Measurements from ENCODE around the gene SDK1.

SDK1 gene

DNA sequence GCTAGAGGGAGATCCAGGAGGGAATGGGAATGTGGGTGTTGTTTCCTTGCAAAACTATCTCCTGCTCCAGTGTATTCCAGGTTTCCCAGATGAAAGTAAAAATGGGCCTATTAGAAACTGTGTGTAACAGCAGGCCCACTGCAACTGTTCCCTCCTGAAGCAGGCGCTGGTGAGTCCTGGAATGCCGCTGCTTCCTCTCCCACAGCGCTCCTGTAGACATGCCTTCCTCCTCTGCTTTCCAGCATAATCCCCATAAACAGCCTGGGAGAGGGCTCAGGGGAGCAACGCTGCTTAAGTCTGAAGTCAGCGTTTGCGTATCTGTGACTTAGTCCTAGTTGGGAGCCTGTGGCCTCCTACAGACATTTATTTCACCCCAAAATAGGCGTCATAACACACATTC lies 830.0 kb downstream of the SDK1 start:
- H3K4me3 ChIP-seq (ENCODE audit: low read depth, low read length): no peak overlapping the region
- TF ChIP-seq, protein P1, sequence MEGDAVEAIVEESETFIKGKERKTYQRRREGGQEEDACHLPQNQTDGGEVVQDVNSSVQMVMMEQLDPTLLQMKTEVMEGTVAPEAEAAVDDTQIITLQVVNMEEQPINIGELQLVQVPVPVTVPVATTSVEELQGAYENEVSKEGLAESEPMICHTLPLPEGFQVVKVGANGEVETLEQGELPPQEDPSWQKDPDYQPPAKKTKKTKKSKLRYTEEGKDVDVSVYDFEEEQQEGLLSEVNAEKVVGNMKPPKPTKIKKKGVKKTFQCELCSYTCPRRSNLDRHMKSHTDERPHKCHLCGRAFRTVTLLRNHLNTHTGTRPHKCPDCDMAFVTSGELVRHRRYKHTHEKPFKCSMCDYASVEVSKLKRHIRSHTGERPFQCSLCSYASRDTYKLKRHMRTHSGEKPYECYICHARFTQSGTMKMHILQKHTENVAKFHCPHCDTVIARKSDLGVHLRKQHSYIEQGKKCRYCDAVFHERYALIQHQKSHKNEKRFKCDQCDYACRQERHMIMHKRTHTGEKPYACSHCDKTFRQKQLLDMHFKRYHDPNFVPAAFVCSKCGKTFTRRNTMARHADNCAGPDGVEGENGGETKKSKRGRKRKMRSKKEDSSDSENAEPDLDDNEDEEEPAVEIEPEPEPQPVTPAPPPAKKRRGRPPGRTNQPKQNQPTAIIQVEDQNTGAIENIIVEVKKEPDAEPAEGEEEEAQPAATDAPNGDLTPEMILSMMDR (IDR thresholded peaks at IDR 0.05; ENCODE audit: low read depth, low read length): no peak
- TF ChIP-seq POLR2A (IDR thresholded peaks at IDR 0.05; ENCODE audit: extremely low read depth, insufficient read length): no peak
- TF ChIP-seq, protein P2, sequence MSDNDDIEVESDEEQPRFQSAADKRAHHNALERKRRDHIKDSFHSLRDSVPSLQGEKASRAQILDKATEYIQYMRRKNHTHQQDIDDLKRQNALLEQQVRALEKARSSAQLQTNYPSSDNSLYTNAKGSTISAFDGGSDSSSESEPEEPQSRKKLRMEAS (IDR thresholded peaks at IDR 0.05; ENCODE audit: low read depth, low read length): no peak
- no peak for TF ChIP-seq MYC (IDR thresholded peaks at IDR 0.05; ENCODE audit: low read depth, low read length)
- no peak for DNase-seq (ENCODE audit: low read depth)

DNA sequence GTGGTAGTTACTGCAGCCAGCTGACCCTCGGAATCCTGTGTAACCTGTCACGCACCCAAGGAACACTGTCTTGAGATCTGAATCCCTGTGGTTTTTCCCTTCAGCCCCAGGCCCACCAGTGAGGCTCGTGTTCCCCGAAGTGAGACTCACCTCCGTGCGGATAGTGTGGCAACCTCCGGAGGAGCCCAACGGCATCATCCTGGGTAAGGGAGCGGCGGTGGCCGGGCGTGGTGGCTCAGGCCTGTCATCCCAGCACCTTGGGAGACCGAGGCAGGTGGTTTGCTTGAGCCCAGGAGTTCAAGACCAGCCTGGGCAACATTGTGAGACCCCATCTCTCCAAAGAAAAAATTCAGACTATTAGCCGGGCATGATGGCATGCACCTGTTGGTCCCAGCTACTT lies 831.2 kb downstream of the SDK1 start:
- no peak for DNase-seq (ENCODE audit: low read depth)
- TF ChIP-seq POLR2A (IDR thresholded peaks at IDR 0.05; ENCODE audit: extremely low read depth, insufficient read length): no peak
- no peak for TF ChIP-seq MYC (IDR thresholded peaks at IDR 0.05; ENCODE audit: low read depth, low read length)
- TF ChIP-seq, protein P1 (IDR thresholded peaks at IDR 0.05; ENCODE audit: low read depth, low read length): no peak
- TF ChIP-seq, protein P2 (IDR thresholded peaks at IDR 0.05; ENCODE audit: low read depth, low read length): no peak

DNA sequence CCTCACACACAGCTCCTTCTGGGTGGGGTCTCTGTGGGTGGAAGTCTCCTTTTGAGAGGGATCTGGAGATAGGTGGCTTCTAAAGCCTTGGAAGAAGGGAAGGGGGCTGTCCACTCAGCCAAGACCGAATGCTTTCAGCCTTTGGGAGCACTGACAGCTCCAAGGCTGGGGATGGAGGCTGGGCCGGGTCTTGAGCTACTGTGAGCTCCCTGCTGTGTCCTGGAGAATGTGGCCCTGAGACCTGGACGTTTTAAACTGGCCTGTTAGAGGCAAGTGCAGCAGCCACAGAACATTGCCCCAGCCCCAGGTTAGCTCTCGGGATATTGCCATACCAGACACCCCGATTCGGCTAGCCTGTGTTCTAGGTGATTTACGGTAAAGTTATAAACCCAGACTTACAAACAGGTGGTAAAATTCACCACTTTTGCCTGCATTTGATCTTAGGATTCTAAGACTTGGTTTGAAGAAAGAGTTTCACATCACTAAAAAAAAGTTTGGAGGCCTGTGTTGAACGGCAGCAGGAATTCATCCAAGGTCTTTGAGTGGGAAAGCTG lies 832.5 kb downstream of the SDK1 start:
- no peak for TF ChIP-seq MYC (IDR thresholded peaks at IDR 0.05; ENCODE audit: low read depth, low read length)
- TF ChIP-seq, protein P1 (IDR thresholded peaks at IDR 0.05; ENCODE audit: low read depth, low read length): no peak
- TF ChIP-seq, protein P2 (IDR thresholded peaks at IDR 0.05; ENCODE audit: low read depth, low read length): no peak
- TF ChIP-seq POLR2A (IDR thresholded peaks at IDR 0.05; ENCODE audit: extremely low read depth, insufficient read length): no peak
- no peak for DNase-seq (ENCODE audit: low read depth)
- H3K4me3 ChIP-seq (ENCODE audit: low read depth, low read length): no peak overlapping the region

More for the DNA sequence above, 831.2 kb downstream of the SDK1 start:
- H3K4me3 ChIP-seq (ENCODE audit: low read depth, low read length): no peak overlapping the region

DNA sequence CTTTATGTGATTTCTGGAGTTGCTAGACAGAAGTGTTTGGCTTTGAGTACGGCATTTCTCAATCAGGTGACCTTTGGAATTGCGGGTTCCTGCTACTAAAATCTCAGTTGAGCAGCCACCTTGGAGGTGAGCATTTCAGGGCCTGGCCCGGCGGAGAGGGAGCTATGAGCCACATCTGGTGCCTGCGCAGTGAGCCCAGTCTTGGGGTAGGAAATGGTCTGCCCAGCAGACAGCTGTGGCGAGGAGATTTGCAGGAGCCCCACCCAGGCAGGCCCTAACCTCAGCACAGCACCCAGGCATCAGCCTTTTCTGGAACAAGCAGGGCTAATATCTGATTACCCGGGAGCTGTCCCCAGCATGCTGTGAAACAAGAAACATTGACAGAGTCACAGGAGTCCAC lies 833.2 kb downstream of the SDK1 start:
- no peak for DNase-seq (ENCODE audit: low read depth)
- no peak overlapping the region for H3K4me3 ChIP-seq (ENCODE audit: low read depth, low read length)
- TF ChIP-seq, protein P2 (IDR thresholded peaks at IDR 0.05; ENCODE audit: low read depth, low read length): no peak
- no peak for TF ChIP-seq MYC (IDR thresholded peaks at IDR 0.05; ENCODE audit: low read depth, low read length)
- TF ChIP-seq POLR2A (IDR thresholded peaks at IDR 0.05; ENCODE audit: extremely low read depth, insufficient read length): no peak
- TF ChIP-seq, protein P1 (IDR thresholded peaks at IDR 0.05; ENCODE audit: low read depth, low read length): no peak

DNA sequence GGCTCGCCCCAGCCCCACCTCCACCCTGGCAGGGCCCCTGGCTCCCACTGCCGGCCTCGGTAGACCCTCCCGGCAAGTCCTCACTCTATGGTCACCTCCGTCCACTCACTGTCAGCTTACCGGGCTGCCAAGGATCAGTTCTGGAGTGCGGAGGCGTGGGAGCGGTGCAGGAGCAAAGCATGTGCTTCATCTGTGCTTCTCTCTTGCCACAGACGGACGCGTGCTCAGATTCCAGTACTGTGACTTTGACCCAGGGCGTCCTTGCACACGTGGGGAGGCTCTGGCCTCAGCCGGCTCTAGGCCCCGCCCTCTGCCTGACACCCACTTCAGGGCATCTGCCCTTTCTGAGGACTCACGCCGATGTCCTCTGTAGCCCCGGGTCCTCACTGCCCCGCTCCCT lies 833.6 kb downstream of the SDK1 start:
- TF ChIP-seq, protein P2 (IDR thresholded peaks at IDR 0.05; ENCODE audit: low read depth, low read length): no peak
- TF ChIP-seq POLR2A (IDR thresholded peaks at IDR 0.05; ENCODE audit: extremely low read depth, insufficient read length) (no peak), MYC (IDR thresholded peaks at IDR 0.05; ENCODE audit: low read depth, low read length) (no peak)
- TF ChIP-seq, protein P1 (IDR thresholded peaks at IDR 0.05; ENCODE audit: low read depth, low read length): no peak
- no peak for DNase-seq (ENCODE audit: low read depth)

More for the DNA sequence above, 833.6 kb downstream of the SDK1 start:
- H3K4me3 ChIP-seq (ENCODE audit: low read depth, low read length): no peak overlapping the region

Measured in NB4 (cell line).